Activated CD8-positive, alpha-beta T cell treated with anti-CD3 and anti-CD28 coated beads for 36 hours (primary cell): ENCODE measurements around the gene RFXANK. TPM values are rescaled to one million over a fixed set of nuclear protein-coding genes. Genes with fewer than 3 reads are reported as not detected.

Experiments used
- ATAC-seq: fragments of 200-7000 bp; cut with Tn5 transposase; one replicate; pipeline ENCODE4 v1.10.0; 2021; ENCODE audit warnings: mild to moderate bottlenecking, moderate library complexity
- CTCF ChIA-PET: fragments of 350-600 bp; sonication (Branson Sonifier 250); formaldehyde crosslinking; loops from one replicate; lab custom pipeline; 2021; ENCODE audit warnings: antibody characterized with exemption; lab: Charles Lee
- POLR2A ChIA-PET: fragments of 350-600 bp; sonication (Branson Sonifier 250); formaldehyde crosslinking; loops from one replicate; lab custom pipeline; 2021; ENCODE audit warnings: antibody characterized with exemption; lab: Charles Lee
- DNase-seq: peaks from one replicate; pipeline ENCODE4 v3.0.0-alpha.2; 2020
- H3K27ac Mint-ChIP-seq: one replicate; pipeline ENCODE4 v1.8.0; 2021; ENCODE audit warnings: mild to moderate bottlenecking, mixed read lengths
- H3K27me3 Mint-ChIP-seq: one replicate; pipeline ENCODE4 v1.8.0; 2021; ENCODE audit warnings: mixed read lengths
- H3K36me3 Mint-ChIP-seq: one replicate; pipeline ENCODE4 v1.8.0; 2021; ENCODE audit warnings: low read depth, mixed read lengths
- H3K4me1 Mint-ChIP-seq: one replicate; pipeline ENCODE4 v1.8.0; 2021; ENCODE audit warnings: low read depth, mixed read lengths
- H3K4me3 Mint-ChIP-seq: one replicate; pipeline ENCODE4 v1.8.0; 2021; ENCODE audit warnings: mild to moderate bottlenecking, moderate library complexity, mixed read lengths
- H3K9me3 Mint-ChIP-seq: one replicate; pipeline ENCODE4 v1.8.0; 2021; ENCODE audit warnings: mixed read lengths
- CTCF ChIP-seq: fragments of 200-600 bp; IDR thresholded peaks from one replicate; pipeline ENCODE4 v1.8.0; 2022; ENCODE audit warnings: antibody characterized with exemption, mild to moderate bottlenecking
- intact Hi-C: fragments of 100-400 bp; cut with micrococcal nuclease; formaldehyde crosslinking; loops from one replicate; pipeline ENCODE4 v1.10.0; 2022
- total RNA-seq, 2 experiments: library from RNA; stranded (reverse); gene quantifications; one replicate each; pipeline ENCODE4 v1.2.3, GENCODE V29; 2021

RFXANK gene
- total RNA-seq, 2 experiments from 2014 or later, result 61.4 to 68.5 TPM

- Mint-ChIP-seq H3K27ac (no peak overlapping the region), H3K27me3 (no peaks in the 10 kb centered on the region), H3K4me1 (no peaks in the 10 kb centered on the region), H3K36me3 (peaks cover 19% of the 10 kb centered on the region), H3K4me3 (no peak overlapping the region), H3K9me3 (no peaks in the 10 kb centered on the region)
- intact Hi-C loops, result no loop called here
- TF ChIP-seq CTCF, result no peak
- DNase-seq, result no peak
- ChIA-PET CTCF (interaction anchor here (1.3 to 1.5 kb wide), 2 partner anchors 13 to 22 kb away, joined by 3 to 8 read pairs; no protein-coding TSS in a partner anchor), POLR2A (interaction anchor here (0.8 kb wide), 1 partner anchor 8 kb away, joined by 3 read pairs; no protein-coding TSS in a partner anchor)
- ATAC-seq, result no peak
Measured at GRCh38 chr19:19152668-19153384, 39.2 kb upstream of the RFXANK start.

- H3K36me3 Mint-ChIP-seq, result peaks cover 19% of the 10 kb centered on the region
- H3K4me1 Mint-ChIP-seq, result peaks cover 2% of the 10 kb centered on the region
- intact Hi-C loops, result no loop called here
- ATAC-seq (no peak), DNase-seq (no peak)
- no peak overlapping the region for H3K27ac Mint-ChIP-seq
- no peaks in the 10 kb centered on the region for H3K27me3 Mint-ChIP-seq
- ChIA-PET POLR2A (interaction anchor here (0.7 kb wide), 2 partner anchors 51 to 186 kb away, joined by 3 to 4 read pairs; no protein-coding TSS in a partner anchor), CTCF (interaction anchor here (2.9 kb wide), 1 partner anchor 20 kb away, joined by 19 read pairs; no protein-coding TSS in a partner anchor)
- no peak for TF ChIP-seq CTCF
- no peaks in the 10 kb centered on the region for H3K9me3 Mint-ChIP-seq
- H3K4me3 Mint-ChIP-seq, result no peak overlapping the region
Measured at GRCh38 chr19:19154768-19155494, 37.1 kb upstream of the RFXANK start.

GRCh38 chr19:19155495-19156219, 36.4 kb upstream of the RFXANK start:
- H3K4me3 Mint-ChIP-seq, result no peak overlapping the region
- H3K27ac Mint-ChIP-seq, result no peak overlapping the region
- CTCF ChIA-PET, result interaction anchor here (2.9 to 3.5 kb wide), 2 partner anchors 9 to 19 kb away, joined by 19 to 21 read pairs; no protein-coding TSS in a partner anchor
- no peak for ATAC-seq
- H3K9me3 Mint-ChIP-seq, result no peaks in the 10 kb centered on the region
- peaks cover 19% of the 10 kb centered on the region for H3K36me3 Mint-ChIP-seq
- intact Hi-C loops, result no loop called here
- TF ChIP-seq CTCF, result no peak
- H3K27me3 Mint-ChIP-seq, result no peaks in the 10 kb centered on the region
- peaks cover 4% of the 10 kb centered on the region for H3K4me1 Mint-ChIP-seq
- no peak for DNase-seq
- POLR2A ChIA-PET, result interaction anchor here (0.6 to 1.6 kb wide), 3 partner anchors 8 to 270 kb away, joined by 3 to 5 read pairs (median 4); no protein-coding TSS in a partner anchor

GRCh38 chr19:19157808-19158207, 34.2 kb upstream of the RFXANK start:
- Mint-ChIP-seq H3K4me3 (no peak overlapping the region), H3K9me3 (no peaks in the 10 kb centered on the region), H3K27ac (no peak overlapping the region), H3K36me3 (peaks cover 19% of the 10 kb centered on the region), H3K27me3 (no peaks in the 10 kb centered on the region), H3K4me1 (peaks cover 7% of the 10 kb centered on the region)
- ATAC-seq, result no peak
- intact Hi-C loops, result no loop called here
- CTCF ChIA-PET, result interaction anchor here (0.8 to 3.5 kb wide), 2 partner anchors 11 to 17 kb away, joined by 4 to 21 read pairs; no protein-coding TSS in a partner anchor
- POLR2A ChIA-PET, result no interaction called here
- DNase-seq, result no peak
- no peak for TF ChIP-seq CTCF
